Endodermal cell (in vitro differentiated cells): ENCODE results near the gene TEX101. TPM values are rescaled to one million over a fixed set of nuclear protein-coding genes. Genes with fewer than 3 reads are reported as not detected.
"Not testable (repeated sequence)": the region's sequence is repeated elsewhere in the genome, so short reads cannot be mapped to it uniquely, and the experiment has no call there.

ENCODE experiments used
- DNase-seq: peaks from one replicate; pipeline ENCODE4 v3.0.0-alpha.2; 2017
- H3K27ac ChIP-seq: 2 replicates; pipeline ENCODE4 v1.5.1; 2013; ENCODE audit warnings: mild to moderate bottlenecking, low read depth, low read length, moderate library complexity
- H3K27me3 ChIP-seq: 2 replicates; pipeline ENCODE4 v1.6.1; 2013; ENCODE audit warnings: mild to moderate bottlenecking, low read length, moderate library complexity; ENCODE audit not compliant: insufficient read depth, control insufficient read depth, poor library complexity, severe bottlenecking
- H3K36me3 ChIP-seq: 2 replicates; pipeline ENCODE4 v1.7.0; 2013; ENCODE audit warnings: mild to moderate bottlenecking, low read length, moderate library complexity; ENCODE audit not compliant: control insufficient read depth, insufficient read depth
- H3K4me1 ChIP-seq: one replicate; pipeline ENCODE4 v1.7.0; 2013; ENCODE audit warnings: low read length; ENCODE audit not compliant: control insufficient read depth, insufficient read depth
- H3K4me3 ChIP-seq: 2 replicates; pipeline ENCODE4 v1.5.1; 2013; ENCODE audit warnings: mild to moderate bottlenecking, low read length, moderate library complexity
- H3K9ac ChIP-seq: 2 replicates; pipeline ENCODE4 v1.6.1; 2013; ENCODE audit warnings: mild to moderate bottlenecking, low read length, moderate library complexity; ENCODE audit not compliant: poor library complexity, severe bottlenecking; ENCODE audit errors: extremely low read depth
- H3K9me3 ChIP-seq: 2 replicates; pipeline ENCODE4 v1.6.1; 2013; ENCODE audit warnings: mild to moderate bottlenecking, low read length, moderate library complexity; ENCODE audit not compliant: control insufficient read depth
- H3K27ac Mint-ChIP-seq: 2 replicates; pipeline ENCODE4 v1.8.0; 2020; ENCODE audit warnings: mixed read lengths
- H3K27me3 Mint-ChIP-seq: 2 replicates; pipeline ENCODE4 v1.8.0; 2021; ENCODE audit warnings: mild to moderate bottlenecking, mixed read lengths; ENCODE audit not compliant: insufficient read depth
- H3K36me3 Mint-ChIP-seq: 2 replicates; pipeline ENCODE4 v1.8.0; 2020; ENCODE audit warnings: low read depth, mixed read lengths
- H3K4me1 Mint-ChIP-seq: 2 replicates; pipeline ENCODE4 v1.8.0; 2020; ENCODE audit warnings: mixed read lengths
- H3K4me3 Mint-ChIP-seq: 2 replicates; pipeline ENCODE4 v1.8.0; 2020; ENCODE audit warnings: mild to moderate bottlenecking, moderate library complexity, mixed read lengths
- H3K9me3 Mint-ChIP-seq: 2 replicates; pipeline ENCODE4 v1.8.0; 2020; ENCODE audit warnings: mild to moderate bottlenecking, mixed read lengths
- WGBS, 2 experiments: methylation state at CpG; one replicate each; pipeline versions ENCODE4 v1.1.5 to v1.1.7; 2013; ENCODE audit warnings: missing lambda C conversion rate in 2 of 2, mixed read lengths in 1 of 2; ENCODE audit not compliant: insufficient coverage in 1 of 2, insufficient read length in 1 of 2; 5-methylcytosine and 5-hydroxymethylcytosine counted together
- total RNA-seq, 2 donors: library from RNA; stranded (reverse); fragmentation: NEBNext Ultra II Directional in 1 of 2; extraction: Animal tissue kit (Norgen Biotek cat#: 25700) in 1 of 2; gene quantifications; 2 replicates in 1 of 2; 3 replicates in 1 of 2; pipeline ENCODE4 v1.2.1, GENCODE V29; 2021
- TF ChIP-seq, protein P1 (sequence below): fragments of 200-600 bp; sonication (generic); conservative IDR thresholded peaks from 2 replicates; pipeline ENCODE4 v1.5.0; 2021; ENCODE audit warnings: antibody characterized with exemption, mild to moderate bottlenecking

TEX101 gene
- total RNA-seq, 2 donors from 2014 or later: 0.59 TPM; not detected in 1

DNA sequence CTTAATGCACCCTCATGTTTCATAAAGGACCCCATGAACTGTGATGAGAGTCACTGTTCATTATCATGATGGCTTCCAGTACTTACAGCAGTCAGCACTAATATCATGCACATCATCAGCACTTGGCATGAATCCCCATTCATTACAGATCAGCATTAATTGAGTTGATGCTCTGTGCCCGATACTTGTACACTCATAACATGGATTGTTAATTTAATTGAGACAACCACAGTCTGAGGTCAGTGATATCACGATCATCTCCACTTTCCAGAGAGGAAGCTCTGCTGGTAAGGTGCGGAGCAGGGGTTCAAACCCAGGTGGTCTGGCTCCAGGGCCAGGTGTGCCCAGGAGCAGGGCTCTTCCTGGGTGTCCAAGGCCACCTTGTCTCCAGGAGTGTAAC is 21.2 kb upstream of the TEX101 start:
- H3K4me1 ChIP-seq, H3K9ac ChIP-seq, H3K27me3 Mint-ChIP-seq, H3K4me3 ChIP-seq, H3K4me1 Mint-ChIP-seq, H3K36me3 ChIP-seq, H3K27ac Mint-ChIP-seq, H3K36me3 Mint-ChIP-seq, H3K27me3 ChIP-seq, H3K4me3 Mint-ChIP-seq, DNase-seq, H3K27ac ChIP-seq, H3K9me3 ChIP-seq: not testable (repeated sequence)
- whole genome bisulfite sequencing, 2 experiments: 80 to 97% methylated on average over 1 to 3 of the region's 3 CpGs
- peaks cover 53% of the 10 kb centered on the region for H3K9me3 Mint-ChIP-seq

DNA sequence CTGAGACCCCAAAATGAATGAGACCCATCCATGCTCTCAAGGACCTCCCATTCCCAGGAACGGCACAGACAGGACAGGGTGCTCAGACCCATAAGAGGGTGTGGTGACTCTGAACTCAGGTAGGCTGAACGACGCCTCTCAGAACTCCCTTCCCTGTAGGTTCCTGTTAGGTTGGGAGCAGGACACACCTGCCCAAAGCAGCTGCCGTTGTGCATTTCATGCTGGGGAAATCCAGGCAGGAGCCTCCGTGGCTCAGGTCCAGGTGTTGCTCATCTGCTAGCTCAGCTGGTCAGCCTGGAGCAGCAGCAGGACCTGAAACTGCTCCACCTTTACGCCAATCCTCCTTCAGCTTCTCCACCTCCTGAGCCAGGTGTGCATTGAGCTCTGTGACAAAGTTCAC is 19.1 kb upstream of the TEX101 start:
- no peaks in the 10 kb centered on the region for H3K4me1 Mint-ChIP-seq

DNA sequence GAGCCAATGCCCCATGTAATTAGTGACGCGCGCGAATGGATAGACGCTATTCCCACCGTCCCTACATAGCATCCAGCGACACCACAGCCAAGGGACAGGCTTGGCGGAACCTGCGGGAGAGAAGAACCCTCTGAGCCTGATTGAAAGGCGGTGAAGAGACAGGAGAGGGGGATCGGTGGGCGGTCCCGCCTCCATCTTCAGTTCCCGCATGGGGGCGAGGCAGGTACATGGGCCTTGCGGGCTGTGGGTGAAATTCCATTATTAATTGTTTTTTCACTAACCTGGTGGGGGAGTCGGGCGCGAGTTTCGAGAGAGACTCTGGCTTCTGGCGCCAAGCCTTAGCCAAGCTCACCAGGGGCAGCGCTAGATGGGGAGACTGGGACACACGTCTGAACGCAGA is 8.4 kb upstream of the TEX101 start:
- WGBS, 2 experiments: 93 to 97% methylated on average over 10 to 24 of the region's 24 CpGs
- H3K36me3 ChIP-seq: no peaks in the 10 kb centered on the region
- peak; percentile 65 for DNase-seq
- Mint-ChIP-seq H3K4me3 (peak overlapping the region; percentile 24), H3K36me3 (no peaks in the 10 kb centered on the region), H3K4me1 (no peaks in the 10 kb centered on the region), H3K9me3 (peaks cover 34% of the 10 kb centered on the region), H3K27ac (no peak overlapping the region), H3K27me3 (peaks cover 6% of the 10 kb centered on the region)
- H3K9ac ChIP-seq: no peak overlapping the region
- H3K27ac ChIP-seq: no peak overlapping the region
- H3K4me3 ChIP-seq: no peak overlapping the region
- no peaks in the 10 kb centered on the region for H3K9me3 ChIP-seq
- no peaks in the 10 kb centered on the region for H3K4me1 ChIP-seq
- TF ChIP-seq, protein P1, sequence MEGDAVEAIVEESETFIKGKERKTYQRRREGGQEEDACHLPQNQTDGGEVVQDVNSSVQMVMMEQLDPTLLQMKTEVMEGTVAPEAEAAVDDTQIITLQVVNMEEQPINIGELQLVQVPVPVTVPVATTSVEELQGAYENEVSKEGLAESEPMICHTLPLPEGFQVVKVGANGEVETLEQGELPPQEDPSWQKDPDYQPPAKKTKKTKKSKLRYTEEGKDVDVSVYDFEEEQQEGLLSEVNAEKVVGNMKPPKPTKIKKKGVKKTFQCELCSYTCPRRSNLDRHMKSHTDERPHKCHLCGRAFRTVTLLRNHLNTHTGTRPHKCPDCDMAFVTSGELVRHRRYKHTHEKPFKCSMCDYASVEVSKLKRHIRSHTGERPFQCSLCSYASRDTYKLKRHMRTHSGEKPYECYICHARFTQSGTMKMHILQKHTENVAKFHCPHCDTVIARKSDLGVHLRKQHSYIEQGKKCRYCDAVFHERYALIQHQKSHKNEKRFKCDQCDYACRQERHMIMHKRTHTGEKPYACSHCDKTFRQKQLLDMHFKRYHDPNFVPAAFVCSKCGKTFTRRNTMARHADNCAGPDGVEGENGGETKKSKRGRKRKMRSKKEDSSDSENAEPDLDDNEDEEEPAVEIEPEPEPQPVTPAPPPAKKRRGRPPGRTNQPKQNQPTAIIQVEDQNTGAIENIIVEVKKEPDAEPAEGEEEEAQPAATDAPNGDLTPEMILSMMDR: no peak
- H3K27me3 ChIP-seq: no peaks in the 10 kb centered on the region

More for the DNA sequence above, 19.1 kb upstream of the TEX101 start:
- peaks cover 3% of the 10 kb centered on the region for H3K27me3 Mint-ChIP-seq
- Histone ChIP-seq H3K36me3 (no peaks in the 10 kb centered on the region), H3K9ac (no peak overlapping the region), H3K27me3 (no peaks in the 10 kb centered on the region), H3K9me3 (no peaks in the 10 kb centered on the region), H3K4me3 (no peak overlapping the region), H3K27ac (no peak overlapping the region), H3K4me1 (no peaks in the 10 kb centered on the region)
- no peak for DNase-seq
- no peaks in the 10 kb centered on the region for H3K36me3 Mint-ChIP-seq
- no peak overlapping the region for H3K27ac Mint-ChIP-seq
- TF ChIP-seq, protein P1: no peak
- H3K9me3 Mint-ChIP-seq: peaks cover 43% of the 10 kb centered on the region
- H3K4me3 Mint-ChIP-seq: no peak overlapping the region
- WGBS, 2 experiments: 87 to 90% methylated on average over 4 to 6 of the region's 6 CpGs

DNA sequence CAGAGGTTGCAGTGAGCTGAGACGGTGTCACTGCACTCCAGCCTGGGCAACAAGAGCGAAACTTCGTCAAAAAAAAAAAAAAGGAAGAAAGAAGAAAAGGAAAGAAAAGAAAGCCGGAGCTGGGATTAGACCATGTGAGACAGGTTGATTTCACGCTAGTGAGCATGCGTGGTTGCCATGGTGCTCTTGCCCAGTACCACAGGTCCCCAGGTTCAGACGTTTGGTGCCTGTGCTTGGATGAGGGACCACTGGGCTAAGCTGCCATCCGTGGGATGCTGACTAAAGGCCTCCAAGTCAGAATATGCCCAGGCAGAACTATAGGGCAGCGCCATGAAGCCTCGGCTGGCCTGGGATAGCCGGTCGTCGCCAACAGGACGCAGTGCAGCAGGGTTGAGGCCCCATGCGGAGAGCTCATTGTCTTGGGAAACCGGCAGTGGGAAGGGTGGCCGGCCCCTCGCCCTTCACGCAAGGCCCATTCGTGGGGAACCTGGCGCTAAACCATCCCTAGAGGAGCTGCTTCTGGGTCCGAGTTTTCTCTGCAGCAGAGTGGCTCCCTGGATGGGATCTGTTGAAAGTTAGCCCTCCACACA is 7.2 kb upstream of the TEX101 start:
- no peak overlapping the region for H3K27ac Mint-ChIP-seq
- no peaks in the 10 kb centered on the region for H3K4me1 Mint-ChIP-seq
- no peaks in the 10 kb centered on the region for H3K36me3 ChIP-seq
- H3K9me3 ChIP-seq: peaks cover 3% of the 10 kb centered on the region
- H3K27me3 ChIP-seq: no peaks in the 10 kb centered on the region
- H3K4me3 Mint-ChIP-seq: no peak overlapping the region
- no peaks in the 10 kb centered on the region for H3K4me1 ChIP-seq
- H3K27me3 Mint-ChIP-seq: peaks cover 6% of the 10 kb centered on the region
- no peak overlapping the region for H3K27ac ChIP-seq
- DNase-seq: peak; percentile 66
- TF ChIP-seq, protein P1: no peak
- no peaks in the 10 kb centered on the region for H3K36me3 Mint-ChIP-seq
- no peak overlapping the region for H3K4me3 ChIP-seq
- no peak overlapping the region for H3K9ac ChIP-seq
- WGBS, 2 experiments: 79 to 86% methylated on average over 18 to 22 of the region's 22 CpGs
- peaks cover 33% of the 10 kb centered on the region for H3K9me3 Mint-ChIP-seq
